T-cell (primary cell): ENCODE data around the gene PLD2. TPM values are rescaled to one million over a fixed set of nuclear protein-coding genes. Genes with fewer than 3 reads are reported as not detected.
"Not testable (repeated sequence)": the region's sequence is repeated elsewhere in the genome, so short reads cannot be mapped to it uniquely, and the experiment has no call there.

Experiments
- ATAC-seq, 4 experiments: fragments of 200-7000 bp in 3 of 4; fragments of 150-1000 bp in 1 of 4; cut with Tn5 transposase; replicated peaks in 1 of 4; 1 replicate in 3 of 4; 2 replicates in 1 of 4; pipeline ENCODE4 v1.10.0; 2021; ENCODE audit warnings: moderate library complexity in 3 of 4, mild to moderate bottlenecking in 2 of 4, moderate number of reproducible peaks in 1 of 4
- CTCF ChIA-PET, 2 donors: fragments of 300-600 bp; sonication (Branson Sonifier 250); formaldehyde crosslinking; loops; one replicate each; lab custom pipeline; 2022; ENCODE audit warnings: antibody characterized with exemption in 2 of 2; lab: Charles Lee
- POLR2A ChIA-PET, 2 donors: fragments of 300-600 bp; sonication (Branson Sonifier 250); formaldehyde crosslinking; loops; one replicate each; lab custom pipeline; 2022; ENCODE audit warnings: antibody characterized with exemption in 2 of 2; lab: Charles Lee
- DNase-seq, 35 experiments: peaks; one replicate each; pipeline versions ENCODE4 v3.0.0 to v3.0.0-alpha.2; 2013 to 2023
- H3K27ac ChIP-seq: one replicate; pipeline ENCODE4 v1.5.1; 2013; ENCODE audit warnings: low read length
- H3K27me3 ChIP-seq, 2 experiments: replicated peaks in 1 of 2; 1 replicate in 1 of 2; 2 replicates in 1 of 2; pipeline versions ENCODE4 v1.6.1 to v1.7.0; 2013; ENCODE audit warnings: low read length in 1 of 2, mixed read lengths in 1 of 2; ENCODE audit not compliant: control insufficient read depth in 2 of 2, insufficient read depth in 2 of 2; ENCODE audit errors: extremely low read depth in 1 of 2
- H3K36me3 ChIP-seq, 2 donors: 1 replicate in 1 of 2; 2 replicates in 1 of 2; pipeline versions ENCODE4 v1.6.1 to v1.7.0; 2013; ENCODE audit warnings: low read length in 1 of 2; ENCODE audit not compliant: control insufficient read depth in 2 of 2, insufficient read depth in 1 of 2; ENCODE audit errors: extremely low read depth in 1 of 2
- H3K4me1 ChIP-seq, 2 experiments: 1 replicate in 1 of 2; 2 replicates in 1 of 2; pipeline versions ENCODE4 v1.6.1 to v1.7.0; 2013; ENCODE audit warnings: low read length in 2 of 2, mixed read lengths in 1 of 2; ENCODE audit not compliant: insufficient read depth in 2 of 2, control insufficient read depth in 1 of 2; ENCODE audit errors: extremely low read depth in 1 of 2
- H3K4me3 ChIP-seq, 2 donors: 1 replicate in 1 of 2; 2 replicates in 1 of 2; pipeline versions ENCODE4 v1.5.1 to v1.7.0; 2013; ENCODE audit warnings: mild to moderate bottlenecking in 2 of 2, low read length in 1 of 2, moderate library complexity in 1 of 2; ENCODE audit not compliant: control insufficient read depth in 1 of 2; ENCODE audit errors: extremely low read depth in 1 of 2
- H3K9me3 ChIP-seq: 2 replicates; pipeline ENCODE4 v1.7.0; 2013
- H3K27ac Mint-ChIP-seq, 2 donors: one replicate each; pipeline ENCODE4 v1.8.0; 2020 to 2021; ENCODE audit warnings: mild to moderate bottlenecking in 2 of 2, mixed read lengths in 2 of 2
- H3K27me3 Mint-ChIP-seq, 2 donors: one replicate each; pipeline ENCODE4 v1.8.0; 2021 to 2022; ENCODE audit warnings: mixed read lengths in 2 of 2
- H3K36me3 Mint-ChIP-seq: one replicate; pipeline ENCODE4 v1.8.0; 2021; ENCODE audit warnings: mixed read lengths
- H3K4me1 Mint-ChIP-seq, 3 donors: one replicate each; pipeline ENCODE4 v1.8.0; 2020 to 2022; ENCODE audit warnings: mixed read lengths in 3 of 3, mild to moderate bottlenecking in 1 of 3
- H3K4me3 Mint-ChIP-seq, 3 donors: one replicate each; pipeline ENCODE4 v1.8.0; 2020 to 2022; ENCODE audit warnings: mild to moderate bottlenecking in 3 of 3, mixed read lengths in 3 of 3, moderate library complexity in 3 of 3
- H3K9me3 Mint-ChIP-seq, 3 donors: one replicate each; pipeline ENCODE4 v1.8.0; 2020 to 2022; ENCODE audit warnings: mixed read lengths in 3 of 3
- WGBS: methylation state at CpG from one replicate; pipeline ENCODE4 v1.1.5; 2013; ENCODE audit warnings: missing lambda C conversion rate; ENCODE audit not compliant: insufficient coverage; 5-methylcytosine and 5-hydroxymethylcytosine counted together
- total RNA-seq, 35 experiments: library from RNA in 6 of 35; stranded (reverse) in 6 of 35; fragments of 120-200 nt in 1 of 35; gene quantifications; one replicate each; pipeline versions ENCODE4 v1.2.1 to v1.2.4 and lab custom pipeline; 2013 to 2026

Gene PLD2
- total RNA-seq, 5 donors from 2014 or later (not counting 1 experiment from before 2014, with no cell fraction given) = 24.2 to 41.7 (median 31.4) TPM

- no peak overlapping the region for H3K4me3 Mint-ChIP-seq
- no peak overlapping the region for H3K4me3 ChIP-seq
- H3K36me3 ChIP-seq = no peaks in the 10 kb centered on the region
- no peaks in the 10 kb centered on the region for H3K4me1 Mint-ChIP-seq
- POLR2A ChIA-PET = no interaction called here
- no peak overlapping the region for H3K27ac ChIP-seq
- no peaks in the 10 kb centered on the region for H3K4me1 ChIP-seq
- H3K27me3 ChIP-seq = peaks cover 0 to 3% of the 10 kb centered on the region in 2 experiments
- no CpG with 5 or more reads among the region's 3 CpGs for WGBS
- DNase-seq = no peak
- H3K9me3 Mint-ChIP-seq = no peaks in the 10 kb centered on the region
- H3K27ac Mint-ChIP-seq = no peak overlapping the region
- H3K9me3 ChIP-seq = no peaks in the 10 kb centered on the region
- no peak for ATAC-seq
- no peaks in the 10 kb centered on the region for H3K27me3 Mint-ChIP-seq
- CTCF ChIA-PET = no interaction called here
- peaks cover 8% of the 10 kb centered on the region for H3K36me3 Mint-ChIP-seq
Measured at GRCh38 chr17:4822835-4823234, 15.9 kb downstream of the PLD2 start.

GRCh38 chr17:4823373-4824089, 16.6 kb downstream of the PLD2 start:
- H3K4me3 Mint-ChIP-seq = no peak overlapping the region
- H3K9me3 Mint-ChIP-seq = no peaks in the 10 kb centered on the region
- no peak overlapping the region for H3K4me3 ChIP-seq
- H3K4me1 Mint-ChIP-seq = no peaks in the 10 kb centered on the region
- H3K36me3 Mint-ChIP-seq = peaks cover 8% of the 10 kb centered on the region
- no peak overlapping the region for H3K27ac Mint-ChIP-seq
- ATAC-seq (no peak), DNase-seq (no peak)
- CTCF ChIA-PET = interaction anchor here in 1 of 2 donors (0.7 kb wide), 1 partner anchor 24 kb away, joined by 3 read pairs; no protein-coding TSS in a partner anchor
- H3K36me3 ChIP-seq = no peaks in the 10 kb centered on the region
- no peaks in the 10 kb centered on the region for H3K27me3 Mint-ChIP-seq
- no peak overlapping the region for H3K27ac ChIP-seq
- 73% methylated on average over 9 of the region's 12 CpGs for WGBS
- H3K4me1 ChIP-seq = no peaks in the 10 kb centered on the region
- peaks cover 0 to 3% of the 10 kb centered on the region in 2 experiments for H3K27me3 ChIP-seq
- no peaks in the 10 kb centered on the region for H3K9me3 ChIP-seq
- POLR2A ChIA-PET = interaction anchor here in 1 of 2 donors (0.7 kb wide), 1 partner anchor 130 kb away, joined by 4 read pairs; no protein-coding TSS in a partner anchor

- Mint-ChIP-seq H3K27ac (no peak overlapping the region), H3K4me1 (peaks cover 0 to under 1% (median 0%) of the 10 kb centered on the region in 3 donors), H3K36me3 (no peaks in the 10 kb centered on the region), H3K4me3 (no peak overlapping the region), H3K27me3 (no peaks in the 10 kb centered on the region), H3K9me3 (no peaks in the 10 kb centered on the region)
- H3K36me3 ChIP-seq = no peaks in the 10 kb centered on the region
- 94% methylated on average over 3 of the region's 8 CpGs for WGBS
- H3K4me1 ChIP-seq = peaks cover 0 to under 1% of the 10 kb centered on the region in 2 experiments
- ChIA-PET POLR2A (no interaction called here), CTCF (no interaction called here)
- H3K4me3 ChIP-seq = no peak overlapping the region
- no peaks in the 10 kb centered on the region for H3K9me3 ChIP-seq
- H3K27ac ChIP-seq = no peak overlapping the region
- ATAC-seq = no peak
- no peak for DNase-seq
- H3K27me3 ChIP-seq = peaks cover 0 to 3% of the 10 kb centered on the region in 2 experiments
Measured at GRCh38 chr17:4827399-4827798, 20.4 kb downstream of the PLD2 start.

- H3K36me3 ChIP-seq, H3K9me3 ChIP-seq, DNase-seq, CTCF ChIA-PET, H3K9me3 Mint-ChIP-seq, H3K27me3 ChIP-seq, H3K27me3 Mint-ChIP-seq, H3K36me3 Mint-ChIP-seq: not testable (repeated sequence)
- ATAC-seq = peak in 2 of 4 experiments; percentile 0 to 26
- 2% methylated on average over 10 of the region's 17 CpGs for WGBS
- peak overlapping the region; percentile 92 to 93 for H3K27ac Mint-ChIP-seq
- Histone ChIP-seq H3K4me3 (peak overlapping the region; percentile 73 to 85), H3K4me1 (peaks cover 14 to 35% of the 10 kb centered on the region in 2 experiments), H3K27ac (peak overlapping the region; percentile 73)
- POLR2A ChIA-PET = interaction anchor here in 1 of 2 donors (0.6 kb wide), 1 partner anchor 43 kb away, joined by 3 read pairs; no protein-coding TSS in a partner anchor
- peak overlapping the region; percentile 88 to 92 (median 92) for H3K4me3 Mint-ChIP-seq
- H3K4me1 Mint-ChIP-seq = peaks cover 34 to 40% (median 34%) of the 10 kb centered on the region in 3 donors
Measured at GRCh38 chr17:4832829-4833177, 25.9 kb downstream of the PLD2 start.

GRCh38 chr17:4833178-4833940, 26.4 kb downstream of the PLD2 start, which contains the start of gene MINK1:
Gene MINK1, plus strand, starts transcription at chr17:4833340. Its CDS starts 244 bp downstream, at chr17:4833584.
- DNase-seq (peak; percentile 77 to 96 (median 84)), ATAC-seq (peak; percentile 88 to 93 (median 88))
- no peaks in the 10 kb centered on the region for H3K9me3 ChIP-seq
- POLR2A ChIA-PET = no interaction called here
- H3K36me3 ChIP-seq = peaks cover 0 to 12% of the 10 kb centered on the region in 2 donors
- WGBS = under 1% methylated on average over 84 of the region's 91 CpGs
- H3K36me3 Mint-ChIP-seq = peaks cover 6% of the 10 kb centered on the region
- H3K4me1 Mint-ChIP-seq = peaks cover 38 to 45% (median 40%) of the 10 kb centered on the region in 3 donors
- H3K27me3 Mint-ChIP-seq = no peaks in the 10 kb centered on the region
- H3K4me3 ChIP-seq = peak within 1 kb of the TSS; percentile 73 to 85
- CTCF ChIA-PET = no interaction called here
- peak within 1 kb of the TSS; percentile 91 to 92 (median 92) for H3K4me3 Mint-ChIP-seq
- H3K27me3 ChIP-seq = no peaks in the 10 kb centered on the region
- H3K4me1 ChIP-seq = peaks cover 14 to 35% of the 10 kb centered on the region in 2 experiments
- H3K27ac ChIP-seq = peak within 1 kb of the TSS; percentile 73
- H3K27ac Mint-ChIP-seq = peak within 1 kb of the TSS; percentile 92 to 93
- H3K9me3 Mint-ChIP-seq = no peaks in the 10 kb centered on the region
